ENCODE results near the gene VSIG10. TPM values are rescaled to one million over a fixed set of nuclear protein-coding genes. Genes with fewer than 3 reads are reported as not detected.

Gene VSIG10
- total RNA-seq, 1 experiment from 2014 or later = 32.6 TPM

- ChIA-PET POLR2A (interaction anchor here (1.0 kb wide), 1 partner anchor 10 kb away, joined by 3 read pairs; no protein-coding TSS in a partner anchor), CTCF (interaction anchor here (1.2 kb wide), 1 partner anchor 178 kb away, joined by 3 read pairs; no protein-coding TSS in a partner anchor)
- intact Hi-C loops (cut with micrococcal nuclease; ENCODE audit: unreplicated experiment) = loop anchor here (1.0 to 2.0 kb wide), 3 partner anchors 8 to 36 kb away; partner anchors contain the start of gene RFC5
- Histone ChIP-seq H3K9me3 (no peaks in the 10 kb centered on the region), H3K27me3 (replicated peaks; ENCODE audit: control insufficient read depth, insufficient read depth, low read length) (no peaks in the 10 kb centered on the region), H3K36me3 (ENCODE audit: control insufficient read depth, insufficient read depth, low read length) (no peaks in the 10 kb centered on the region), H3K4me1 (peaks cover 28% of the 10 kb centered on the region), H3K4me3 (ENCODE audit: low read depth, low read length) (no peak overlapping the region)
- Mint-ChIP-seq H3K36me3 (ENCODE audit: insufficient read depth, unreplicated experiment) (peaks cover 43% of the 10 kb centered on the region), H3K27me3 (ENCODE audit: insufficient read depth, unreplicated experiment) (no peaks in the 10 kb centered on the region), H3K4me3 (ENCODE audit: unreplicated experiment) (peak overlapping the region; percentile 14), H3K4me1 (ENCODE audit: low read depth, unreplicated experiment) (peaks cover 20% of the 10 kb centered on the region), H3K27ac (ENCODE audit: unreplicated experiment) (peak overlapping the region; percentile 80), H3K9me3 (ENCODE audit: unreplicated experiment) (no peaks in the 10 kb centered on the region)
- TSS peak; percentile 68 for BruUV-seq (replicated peaks)
- DNase-seq = peak; percentile 83 to 92
- no peak for TF ChIP-seq CTCF (IDR thresholded peaks at IDR 0.05; ENCODE audit: insufficient read depth in 1 of 2, low read depth in 1 of 2, low read length in 1 of 2, severe bottlenecking in 1 of 2, unreplicated experiment in 1 of 2)
Observed at GRCh38 chr12:118052324-118053070, 51.3 kb downstream of the VSIG10 start.

- H3K27me3 Mint-ChIP-seq (ENCODE audit: insufficient read depth, unreplicated experiment) = no peaks in the 10 kb centered on the region
- intact Hi-C loops (cut with micrococcal nuclease; ENCODE audit: unreplicated experiment) = no loop called here
- H3K9me3 Mint-ChIP-seq (ENCODE audit: unreplicated experiment) = no peaks in the 10 kb centered on the region
- Histone ChIP-seq H3K9me3 (no peaks in the 10 kb centered on the region), H3K4me3 (ENCODE audit: low read depth, low read length) (no peak overlapping the region), H3K4me1 (peaks cover 28% of the 10 kb centered on the region), H3K27me3 (replicated peaks; ENCODE audit: control insufficient read depth, insufficient read depth, low read length) (no peaks in the 10 kb centered on the region), H3K36me3 (ENCODE audit: control insufficient read depth, insufficient read depth, low read length) (no peaks in the 10 kb centered on the region)
- no peak for TF ChIP-seq CTCF (IDR thresholded peaks at IDR 0.05; ENCODE audit: insufficient read depth in 1 of 2, low read depth in 1 of 2, low read length in 1 of 2, severe bottlenecking in 1 of 2, unreplicated experiment in 1 of 2)
- H3K27ac Mint-ChIP-seq (ENCODE audit: unreplicated experiment) = peak overlapping the region; percentile 75
- CTCF ChIA-PET = no interaction called here
- no peak overlapping the region for H3K4me3 Mint-ChIP-seq (ENCODE audit: unreplicated experiment)
- DNase-seq = no peak
- BruUV-seq (replicated peaks) = no TSS peak
- POLR2A ChIA-PET = no interaction called here
- peaks cover 18% of the 10 kb centered on the region for H3K4me1 Mint-ChIP-seq (ENCODE audit: low read depth, unreplicated experiment)
- H3K36me3 Mint-ChIP-seq (ENCODE audit: insufficient read depth, unreplicated experiment) = peaks cover 48% of the 10 kb centered on the region
Observed at GRCh38 chr12:118050972-118051910, 52.6 kb downstream of the VSIG10 start.

GRCh38 chr12:118046430-118046829, 57.4 kb downstream of the VSIG10 start:
- CTCF ChIA-PET = no interaction called here
- no peaks in the 10 kb centered on the region for H3K4me1 Mint-ChIP-seq (ENCODE audit: low read depth, unreplicated experiment)
- Histone ChIP-seq H3K9me3 (no peaks in the 10 kb centered on the region), H3K27me3 (replicated peaks; ENCODE audit: control insufficient read depth, insufficient read depth, low read length) (no peaks in the 10 kb centered on the region), H3K36me3 (ENCODE audit: control insufficient read depth, insufficient read depth, low read length) (no peaks in the 10 kb centered on the region), H3K4me3 (ENCODE audit: low read depth, low read length) (no peak overlapping the region), H3K4me1 (no peaks in the 10 kb centered on the region)
- no peaks in the 10 kb centered on the region for H3K9me3 Mint-ChIP-seq (ENCODE audit: unreplicated experiment)
- H3K27me3 Mint-ChIP-seq (ENCODE audit: insufficient read depth, unreplicated experiment) = no peaks in the 10 kb centered on the region
- intact Hi-C loops (cut with micrococcal nuclease; ENCODE audit: unreplicated experiment) = no loop called here
- no peak for DNase-seq
- no peak overlapping the region for H3K4me3 Mint-ChIP-seq (ENCODE audit: unreplicated experiment)
- POLR2A ChIA-PET = no interaction called here
- no peak for TF ChIP-seq CTCF (IDR thresholded peaks at IDR 0.05; ENCODE audit: insufficient read depth in 1 of 2, low read depth in 1 of 2, low read length in 1 of 2, severe bottlenecking in 1 of 2, unreplicated experiment in 1 of 2)
- no peak overlapping the region for H3K27ac Mint-ChIP-seq (ENCODE audit: unreplicated experiment)
- peaks cover 74% of the 10 kb centered on the region for H3K36me3 Mint-ChIP-seq (ENCODE audit: insufficient read depth, unreplicated experiment)
- BruUV-seq (replicated peaks) = no TSS peak

Data from Caco-2 (cell line).